ENCODE measurements around the gene RTL5.

Gene RTL5

GRCh38 chrX:72083291-72083690 is 48.4 kb downstream of the RTL5 start:
- DNase-seq (ENCODE audit: low read depth): no peak
- no peak overlapping the region for H3K4me3 ChIP-seq (ENCODE audit: low read depth, low read length)

DNA sequence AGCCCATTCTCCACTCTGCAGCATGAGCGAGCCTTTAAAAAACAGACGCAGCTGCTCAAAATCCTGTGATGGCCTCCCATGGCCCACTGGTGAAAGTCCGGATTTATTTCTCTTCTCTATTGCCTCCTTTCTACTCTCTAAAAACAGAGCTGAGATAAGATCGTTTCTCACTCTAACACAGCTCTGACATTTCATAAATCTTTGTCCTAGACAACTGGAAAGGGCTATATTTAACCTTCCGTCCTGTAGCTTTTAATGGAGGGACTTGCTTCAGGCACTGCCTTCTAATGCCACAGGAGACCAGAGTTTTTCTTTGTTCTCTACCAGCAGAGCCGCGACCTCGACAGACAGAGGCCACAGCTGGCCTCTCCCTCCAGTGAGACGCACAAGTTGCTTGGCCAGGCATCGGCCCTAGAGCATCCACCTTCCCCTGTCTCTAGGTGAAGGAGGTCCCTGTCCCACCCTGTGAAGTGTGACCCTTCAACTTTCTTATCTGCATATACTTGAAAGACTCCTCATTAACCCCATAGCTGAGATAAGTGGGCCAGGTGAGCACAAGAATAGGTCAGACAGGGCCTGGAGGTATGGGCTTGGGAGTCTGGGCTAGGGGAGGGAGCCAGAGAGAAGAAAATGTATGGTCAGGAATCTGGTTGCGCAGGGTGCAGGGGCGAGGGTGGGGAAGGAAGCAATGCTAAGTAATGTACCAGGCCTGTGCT is 50.0 kb downstream of the RTL5 start:
- DNase-seq (ENCODE audit: low read depth): no peak
- no peak overlapping the region for H3K4me3 ChIP-seq (ENCODE audit: low read depth, low read length)

GRCh38 chrX:72080800-72081199 is 50.9 kb downstream of the RTL5 start:
- H3K4me3 ChIP-seq (ENCODE audit: low read depth, low read length): no peak overlapping the region

GRCh38 chrX:72080150-72080549 is 51.6 kb downstream of the RTL5 start:
- H3K4me3 ChIP-seq (ENCODE audit: low read depth, low read length): no peak overlapping the region
- DNase-seq (ENCODE audit: low read depth): no peak

More at GRCh38 chrX:72080800-72081199, 50.9 kb downstream of the RTL5 start:
- DNase-seq (ENCODE audit: low read depth): no peak

- H3K4me3 ChIP-seq (ENCODE audit: low read depth, low read length): no peak overlapping the region
- no peak for DNase-seq (ENCODE audit: low read depth)
Observed at GRCh38 chrX:72079607-72080006, 52.1 kb downstream of the RTL5 start.

GRCh38 chrX:72078411-72078810 is 53.3 kb downstream of the RTL5 start:
- no peak overlapping the region for H3K4me3 ChIP-seq (ENCODE audit: low read depth, low read length)
- DNase-seq (ENCODE audit: low read depth): no peak

All from skeletal muscle cell (primary cell).